A673 (cell line): ENCODE data around the gene DAPK1.

Experiments used
- EZH2 ChIP-seq: fragments of 200-600 bp; sonication (generic); IDR thresholded peaks from 2 replicates; pipeline ENCODE4 v1.6.1; 2017; ENCODE audit warnings: borderline replicate concordance, low read depth, mild to moderate bottlenecking, mixed read lengths, antibody characterized with exemption, low read length; ENCODE audit not compliant: poor library complexity, severe bottlenecking
- TF ChIP-seq, protein P1 (sequence below): fragments of 300-800, 200-600 bp; sonication (generic); conservative IDR thresholded peaks from 2 replicates; pipeline ENCODE4 v1.5.1; 2017; ENCODE audit warnings: low read depth, mild to moderate bottlenecking, antibody characterized with exemption, low read length, moderate library complexity, mixed read lengths

GRCh38 chr9:87746186-87746585 lies 248.5 kb downstream of the DAPK1 start:
- TF ChIP-seq, protein P1, sequence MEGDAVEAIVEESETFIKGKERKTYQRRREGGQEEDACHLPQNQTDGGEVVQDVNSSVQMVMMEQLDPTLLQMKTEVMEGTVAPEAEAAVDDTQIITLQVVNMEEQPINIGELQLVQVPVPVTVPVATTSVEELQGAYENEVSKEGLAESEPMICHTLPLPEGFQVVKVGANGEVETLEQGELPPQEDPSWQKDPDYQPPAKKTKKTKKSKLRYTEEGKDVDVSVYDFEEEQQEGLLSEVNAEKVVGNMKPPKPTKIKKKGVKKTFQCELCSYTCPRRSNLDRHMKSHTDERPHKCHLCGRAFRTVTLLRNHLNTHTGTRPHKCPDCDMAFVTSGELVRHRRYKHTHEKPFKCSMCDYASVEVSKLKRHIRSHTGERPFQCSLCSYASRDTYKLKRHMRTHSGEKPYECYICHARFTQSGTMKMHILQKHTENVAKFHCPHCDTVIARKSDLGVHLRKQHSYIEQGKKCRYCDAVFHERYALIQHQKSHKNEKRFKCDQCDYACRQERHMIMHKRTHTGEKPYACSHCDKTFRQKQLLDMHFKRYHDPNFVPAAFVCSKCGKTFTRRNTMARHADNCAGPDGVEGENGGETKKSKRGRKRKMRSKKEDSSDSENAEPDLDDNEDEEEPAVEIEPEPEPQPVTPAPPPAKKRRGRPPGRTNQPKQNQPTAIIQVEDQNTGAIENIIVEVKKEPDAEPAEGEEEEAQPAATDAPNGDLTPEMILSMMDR, result no peak
- no peak for TF ChIP-seq EZH2
